ENCODE measurements around the gene AKAIN1. TPM values are rescaled to one million over a fixed set of nuclear protein-coding genes. Genes with fewer than 3 reads are reported as not detected.

The AKAIN1 gene, protein sequence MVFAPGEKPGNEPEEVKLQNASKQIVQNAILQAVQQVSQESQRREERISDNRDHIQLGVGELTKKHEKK
- not detected in 2 replicates for total RNA-seq
- total RNA-seq (2013), result not detected
- not detected in 2 replicates for polyA plus RNA-seq
- not detected in 2 replicates for polyA minus RNA-seq

DNA sequence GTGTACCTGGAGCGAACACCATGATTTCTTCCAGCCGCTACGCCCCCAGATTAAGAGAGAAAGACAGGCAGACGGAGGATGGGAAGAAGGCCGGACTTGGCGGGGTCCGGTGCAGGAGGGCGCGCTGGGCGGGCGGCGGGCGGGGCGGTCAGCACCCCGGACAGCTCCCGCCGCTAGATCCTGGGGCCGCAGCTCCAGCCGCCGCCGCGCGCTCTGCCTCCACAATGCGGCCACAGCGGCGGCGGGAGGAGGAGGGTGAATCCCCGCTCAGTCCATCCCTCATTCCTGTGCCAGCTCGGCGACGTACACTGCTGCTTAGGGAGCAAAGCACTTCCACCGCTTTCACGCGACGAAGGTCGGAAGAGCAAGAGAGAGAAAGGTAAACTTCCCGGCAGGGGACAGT is at the start of gene AKAIN1:
TSS of gene AKAIN1 (minus strand) at position 226 of the 403 bp plus-strand sequence. CDS start at position 22, 204 bp downstream.
- Histone ChIP-seq H3K4me1 (ENCODE audit: control insufficient read depth in 2 of 2, insufficient read depth in 2 of 2, low read length in 2 of 2) (no peaks in the 10 kb centered on the region), H3K27ac (ENCODE audit: low read length in 2 of 2) (no peak within 1 kb of the TSS), H3K79me2 (ENCODE audit: control insufficient read depth, insufficient read depth, low read length) (no peaks in the 10 kb centered on the region), H3K36me3 (replicated peaks in 1 of 2; ENCODE audit: control extremely low read depth in 1 of 2, control insufficient read depth in 1 of 2, extremely low read depth in 1 of 2, insufficient read depth in 2 of 2, low read length in 1 of 2) (no peaks in the 10 kb centered on the region), H2AFZ (ENCODE audit: insufficient read depth, low read depth, low read length, poor library complexity, severe bottlenecking) (no peak within 1 kb of the TSS), H4K20me1 (ENCODE audit: control insufficient read depth, insufficient read depth, low read length, poor library complexity, severe bottlenecking) (no peaks in the 10 kb centered on the region), H3K27me3 (replicated peaks in 1 of 4; ENCODE audit: control extremely low read depth in 1 of 4, control insufficient read depth in 3 of 4, insufficient read depth in 4 of 4, low read length in 3 of 4) (peaks cover 0 to 39% (median 36%) of the 10 kb centered on the region in 4 experiments), H3K9ac (ENCODE audit: low read length) (no peak within 1 kb of the TSS), H3K4me3 (ENCODE audit: control extremely low read depth in 1 of 5, extremely low read depth in 1 of 5, insufficient read depth in 1 of 5, low read depth in 2 of 5, low read length in 4 of 5) (no peak within 1 kb of the TSS), H3K4me2 (replicated peaks; ENCODE audit: low read depth, low read length, poor library complexity, severe bottlenecking) (no peak within 1 kb of the TSS), H3K9me3 (ENCODE audit: control extremely low read depth in 1 of 3, control insufficient read depth in 2 of 3, insufficient read depth in 1 of 3, low read length in 2 of 3) (peaks cover 0 to 14% (median 0%) of the 10 kb centered on the region in 3 donors)
- ATAC-seq (ENCODE audit: low read depth) (no peak), DNase-seq (peak; percentile 18)
- intact Hi-C loops (cut with micrococcal nuclease), result no loop called here
- POLR2A ChIA-PET, result no interaction called here
- Mint-ChIP-seq H3K9me3 (ENCODE audit: insufficient read depth) (no peaks in the 10 kb centered on the region), H3K27ac (no peak within 1 kb of the TSS), H3K4me3 (no peak within 1 kb of the TSS), H3K27me3 (peaks cover 78% of the 10 kb centered on the region), H3K4me1 (peaks cover 2% of the 10 kb centered on the region)
- CTCF ChIA-PET, result no interaction called here
- no peak for TF ChIP-seq EZH2 (IDR thresholded peaks at IDR 0.05; ENCODE audit: borderline replicate concordance, insufficient read depth, low read depth, low read length, poor library complexity, severe bottlenecking)
- TF ChIP-seq, protein P1, sequence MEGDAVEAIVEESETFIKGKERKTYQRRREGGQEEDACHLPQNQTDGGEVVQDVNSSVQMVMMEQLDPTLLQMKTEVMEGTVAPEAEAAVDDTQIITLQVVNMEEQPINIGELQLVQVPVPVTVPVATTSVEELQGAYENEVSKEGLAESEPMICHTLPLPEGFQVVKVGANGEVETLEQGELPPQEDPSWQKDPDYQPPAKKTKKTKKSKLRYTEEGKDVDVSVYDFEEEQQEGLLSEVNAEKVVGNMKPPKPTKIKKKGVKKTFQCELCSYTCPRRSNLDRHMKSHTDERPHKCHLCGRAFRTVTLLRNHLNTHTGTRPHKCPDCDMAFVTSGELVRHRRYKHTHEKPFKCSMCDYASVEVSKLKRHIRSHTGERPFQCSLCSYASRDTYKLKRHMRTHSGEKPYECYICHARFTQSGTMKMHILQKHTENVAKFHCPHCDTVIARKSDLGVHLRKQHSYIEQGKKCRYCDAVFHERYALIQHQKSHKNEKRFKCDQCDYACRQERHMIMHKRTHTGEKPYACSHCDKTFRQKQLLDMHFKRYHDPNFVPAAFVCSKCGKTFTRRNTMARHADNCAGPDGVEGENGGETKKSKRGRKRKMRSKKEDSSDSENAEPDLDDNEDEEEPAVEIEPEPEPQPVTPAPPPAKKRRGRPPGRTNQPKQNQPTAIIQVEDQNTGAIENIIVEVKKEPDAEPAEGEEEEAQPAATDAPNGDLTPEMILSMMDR (IDR thresholded peaks at IDR 0.05), result no peak
- WGBS (ENCODE audit: insufficient coverage), result 7% methylated on average over 24 of the region's 37 CpGs

DNA sequence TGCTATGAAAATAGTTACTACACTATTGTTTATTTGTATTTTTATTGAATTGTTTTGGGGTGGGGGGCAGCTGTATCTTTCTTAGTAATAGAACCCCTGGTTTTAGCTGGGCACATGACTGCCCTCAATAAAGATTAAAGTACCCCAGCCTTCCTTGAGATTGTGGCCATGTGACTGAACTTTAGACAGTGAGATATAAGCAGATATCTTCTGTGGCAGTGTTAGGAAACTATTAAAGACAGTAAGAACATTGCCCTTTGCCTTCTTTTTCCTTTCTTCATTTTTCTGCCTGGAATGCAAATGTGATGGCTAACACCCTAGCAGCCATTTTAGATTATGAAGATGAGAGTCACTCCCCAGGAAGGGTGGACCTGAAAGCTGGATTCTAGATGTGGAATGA is 47.9 kb upstream of the AKAIN1 start:
- no peak overlapping the region for H3K4me3 Mint-ChIP-seq
- no peaks in the 10 kb centered on the region for H3K27me3 Mint-ChIP-seq
- Histone ChIP-seq H3K9me3 (ENCODE audit: control extremely low read depth in 1 of 3, control insufficient read depth in 2 of 3, insufficient read depth in 1 of 3, low read length in 2 of 3) (no peaks in the 10 kb centered on the region), H3K9ac (ENCODE audit: low read length) (no peak overlapping the region), H3K4me1 (ENCODE audit: control insufficient read depth in 2 of 2, insufficient read depth in 2 of 2, low read length in 2 of 2) (no peaks in the 10 kb centered on the region), H4K20me1 (ENCODE audit: control insufficient read depth, insufficient read depth, low read length, poor library complexity, severe bottlenecking) (no peaks in the 10 kb centered on the region), H3K4me3 (ENCODE audit: control extremely low read depth in 1 of 5, extremely low read depth in 1 of 5, insufficient read depth in 1 of 5, low read depth in 2 of 5, low read length in 4 of 5) (no peak overlapping the region), H2AFZ (ENCODE audit: insufficient read depth, low read depth, low read length, poor library complexity, severe bottlenecking) (no peak overlapping the region), H3K36me3 (replicated peaks in 1 of 2; ENCODE audit: control extremely low read depth in 1 of 2, control insufficient read depth in 1 of 2, extremely low read depth in 1 of 2, insufficient read depth in 2 of 2, low read length in 1 of 2) (peaks cover 2 to 14% of the 10 kb centered on the region in 2 experiments), H3K79me2 (ENCODE audit: control insufficient read depth, insufficient read depth, low read length) (no peaks in the 10 kb centered on the region), H3K27ac (ENCODE audit: low read length in 2 of 2) (no peak overlapping the region), H3K4me2 (replicated peaks; ENCODE audit: low read depth, low read length, poor library complexity, severe bottlenecking) (no peak overlapping the region), H3K27me3 (replicated peaks in 1 of 4; ENCODE audit: control extremely low read depth in 1 of 4, control insufficient read depth in 3 of 4, insufficient read depth in 4 of 4, low read length in 3 of 4) (no peaks in the 10 kb centered on the region)
- ChIA-PET POLR2A (no interaction called here), CTCF (no interaction called here)
- peaks cover 11% of the 10 kb centered on the region for H3K4me1 Mint-ChIP-seq
- ATAC-seq (ENCODE audit: low read depth) (no peak), DNase-seq (no peak)
- no peaks in the 10 kb centered on the region for H3K9me3 Mint-ChIP-seq (ENCODE audit: insufficient read depth)
- H3K27ac Mint-ChIP-seq, result no peak overlapping the region
- intact Hi-C loops (cut with micrococcal nuclease), result no loop called here
- TF ChIP-seq, protein P1 (IDR thresholded peaks at IDR 0.05), result no peak
